Natural killer cell (primary cell): Measurements from ENCODE around the gene DEK. TPM values are rescaled to one million over a fixed set of nuclear protein-coding genes. Genes with fewer than 3 reads are reported as not detected.
"Not testable (repeated sequence)": the region's sequence is repeated elsewhere in the genome, so short reads cannot be mapped to it uniquely, and the experiment has no call there.

ENCODE experiments used
- ATAC-seq, 3 donors: fragments of 150-1000 bp in 2 of 3; fragments of 200-7000 bp in 1 of 3; cut with Tn5 transposase; 1 replicate in 1 of 3; 2 replicates in 2 of 3; pipeline ENCODE4 v1.10.0; 2021; ENCODE audit warnings: mild to moderate bottlenecking in 2 of 3, moderate library complexity in 2 of 3
- DNase-seq, 2 donors: peaks; one replicate each; pipeline versions ENCODE4 v3.0.0 to v3.0.0-alpha.2; 2013 to 2021; ENCODE audit warnings: mixed read lengths in 1 of 2
- H3K27ac ChIP-seq: one replicate; pipeline ENCODE4 v1.5.1; 2013; ENCODE audit warnings: mild to moderate bottlenecking, low read length
- H3K27me3 ChIP-seq: one replicate; pipeline ENCODE4 v1.6.1; 2013; ENCODE audit warnings: low read length; ENCODE audit not compliant: control insufficient read depth, insufficient read depth
- H3K36me3 ChIP-seq: one replicate; pipeline ENCODE4 v1.6.1; 2013; ENCODE audit warnings: low read length; ENCODE audit not compliant: control insufficient read depth, insufficient read depth
- H3K4me1 ChIP-seq: one replicate; pipeline ENCODE4 v1.6.1; 2013; ENCODE audit warnings: low read length; ENCODE audit not compliant: control insufficient read depth, insufficient read depth
- H3K4me3 ChIP-seq: one replicate; pipeline ENCODE4 v1.5.1; 2013; ENCODE audit warnings: low read length
- H3K9me3 ChIP-seq: one replicate; pipeline ENCODE4 v1.6.1; 2013; ENCODE audit warnings: low read length; ENCODE audit not compliant: control insufficient read depth, insufficient read depth
- H3K27ac Mint-ChIP-seq, 2 donors: one replicate each; pipeline ENCODE4 v1.8.0; 2022; ENCODE audit warnings: mild to moderate bottlenecking in 2 of 2, mixed read lengths in 2 of 2, moderate library complexity in 1 of 2
- H3K27me3 Mint-ChIP-seq, 2 donors: one replicate each; pipeline ENCODE4 v1.8.0; 2022; ENCODE audit warnings: low read depth in 2 of 2, mixed read lengths in 2 of 2
- H3K36me3 Mint-ChIP-seq: one replicate; pipeline ENCODE4 v1.8.0; 2022; ENCODE audit warnings: mixed read lengths
- H3K4me1 Mint-ChIP-seq, 2 donors: one replicate each; pipeline ENCODE4 v1.8.0; 2022; ENCODE audit warnings: mixed read lengths in 2 of 2
- H3K4me3 Mint-ChIP-seq: one replicate; pipeline ENCODE4 v1.8.0; 2022; ENCODE audit warnings: mild to moderate bottlenecking, moderate library complexity, mixed read lengths
- H3K9me3 Mint-ChIP-seq, 2 donors: one replicate each; pipeline ENCODE4 v1.8.0; 2022; ENCODE audit warnings: mixed read lengths in 2 of 2
- CTCF ChIP-seq: fragments of 200-600 bp; IDR thresholded peaks from one replicate; pipeline ENCODE4 v1.8.0; 2022; ENCODE audit warnings: antibody characterized with exemption
- WGBS: methylation state at CpG from one replicate; pipeline ENCODE4 v1.1.7; 2013; ENCODE audit warnings: missing lambda C conversion rate; ENCODE audit not compliant: insufficient coverage; 5-methylcytosine and 5-hydroxymethylcytosine counted together
- intact Hi-C: fragments of 100-400 bp; cut with micrococcal nuclease; formaldehyde crosslinking; loops from one replicate; pipeline ENCODE4 v1.14.2; 2022
- total RNA-seq, 4 donors: library from RNA; stranded (reverse); fragments of 120-200 nt in 1 of 4; gene quantifications; one replicate each; pipeline versions ENCODE4 v1.2.3 to v1.2.4, GENCODE V29; 2013 to 2022

The DEK gene, protein sequence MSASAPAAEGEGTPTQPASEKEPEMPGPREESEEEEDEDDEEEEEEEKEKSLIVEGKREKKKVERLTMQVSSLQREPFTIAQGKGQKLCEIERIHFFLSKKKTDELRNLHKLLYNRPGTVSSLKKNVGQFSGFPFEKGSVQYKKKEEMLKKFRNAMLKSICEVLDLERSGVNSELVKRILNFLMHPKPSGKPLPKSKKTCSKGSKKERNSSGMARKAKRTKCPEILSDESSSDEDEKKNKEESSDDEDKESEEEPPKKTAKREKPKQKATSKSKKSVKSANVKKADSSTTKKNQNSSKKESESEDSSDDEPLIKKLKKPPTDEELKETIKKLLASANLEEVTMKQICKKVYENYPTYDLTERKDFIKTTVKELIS
- 10 to 100 TPM; 79.5 to 89.7 (median 80.9) TPM for total RNA-seq
- total RNA-seq (2013), result 157 TPM

GRCh38 chr6:18264219-18264922 is at the start of gene DEK:
DEK (minus strand) TSS chr6:18264530; CDS start chr6:18263987, 543 bp downstream.
- peak; percentile 66 to 83 (median 73) for ATAC-seq
- H3K27ac Mint-ChIP-seq, result peak within 1 kb of the TSS; percentile 91 to 94

GRCh38 chr6:18312368-18312767 is 48.0 kb upstream of the DEK start:
- no peak for TF ChIP-seq CTCF
- Histone ChIP-seq H3K4me3 (no peak overlapping the region), H3K4me1 (no peaks in the 10 kb centered on the region), H3K27me3 (no peaks in the 10 kb centered on the region), H3K9me3 (no peaks in the 10 kb centered on the region), H3K27ac (no peak overlapping the region), H3K36me3 (no peaks in the 10 kb centered on the region)
- Mint-ChIP-seq H3K36me3 (no peaks in the 10 kb centered on the region), H3K27me3 (peaks cover 2 to 8% of the 10 kb centered on the region in 2 donors), H3K27ac (no peak overlapping the region), H3K4me1 (no peaks in the 10 kb centered on the region), H3K9me3 (no peaks in the 10 kb centered on the region), H3K4me3 (no peak overlapping the region)
- ATAC-seq (no peak), DNase-seq (no peak)
- intact Hi-C loops, result no loop called here

More at GRCh38 chr6:18264219-18264922, at the start of gene DEK:
- Histone ChIP-seq H3K27me3 (no peaks in the 10 kb centered on the region), H3K27ac (peak within 1 kb of the TSS; percentile 81), H3K4me3 (peak within 1 kb of the TSS; percentile 84), H3K9me3 (no peaks in the 10 kb centered on the region), H3K36me3 (no peaks in the 10 kb centered on the region), H3K4me1 (peaks cover 31% of the 10 kb centered on the region)
- Mint-ChIP-seq H3K36me3 (no peaks in the 10 kb centered on the region), H3K4me3 (peak within 1 kb of the TSS; percentile 97), H3K27me3 (no peaks in the 10 kb centered on the region), H3K9me3 (no peaks in the 10 kb centered on the region), H3K4me1 (peaks cover 54 to 56% of the 10 kb centered on the region in 2 donors)
- intact Hi-C loops, result loop anchor here (1.0 to 2.0 kb wide), 2 partner anchors 109 to 558 kb away; partner anchors contain the start of genes KDM1B, NUP153 and TPMT
- TF ChIP-seq CTCF, result peak; percentile 41
- peak; percentile 73 to 88 for DNase-seq
- under 1% methylated on average over 113 of the region's 113 CpGs for WGBS

DNA sequence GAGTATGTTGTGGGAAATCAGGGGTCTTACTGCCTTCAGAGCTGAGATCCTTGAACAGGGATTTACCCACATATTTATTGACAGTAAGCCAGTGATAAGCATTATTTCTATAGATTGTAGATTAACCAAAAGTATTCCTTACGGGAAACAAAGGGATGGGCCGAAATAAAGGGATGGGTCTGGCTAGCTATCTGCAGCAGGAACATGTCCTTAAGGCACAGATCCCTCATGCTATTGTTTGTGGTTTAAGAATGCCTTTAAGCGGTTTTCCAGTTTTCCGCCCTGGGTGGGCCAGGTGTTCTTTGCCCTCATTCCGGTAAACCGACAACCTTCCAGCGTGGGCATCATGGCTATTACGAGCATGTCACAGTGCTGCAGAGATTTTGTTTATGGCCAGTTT is 45.7 kb upstream of the DEK start:
- intact Hi-C loops, DNase-seq, H3K4me3 Mint-ChIP-seq, H3K9me3 ChIP-seq, H3K27ac ChIP-seq, H3K27me3 ChIP-seq, H3K4me1 Mint-ChIP-seq, H3K4me3 ChIP-seq, H3K36me3 ChIP-seq, H3K27me3 Mint-ChIP-seq, H3K9me3 Mint-ChIP-seq, H3K27ac Mint-ChIP-seq, H3K36me3 Mint-ChIP-seq, ATAC-seq, H3K4me1 ChIP-seq: not testable (repeated sequence)
- WGBS, result 70% methylated on average over 8 of the region's 8 CpGs

GRCh38 chr6:18309046-18309445 is 44.7 kb upstream of the DEK start:
- no peaks in the 10 kb centered on the region for H3K27me3 ChIP-seq
- H3K36me3 ChIP-seq, result no peaks in the 10 kb centered on the region
- Mint-ChIP-seq H3K4me1 (no peaks in the 10 kb centered on the region), H3K36me3 (no peaks in the 10 kb centered on the region), H3K27ac (no peak overlapping the region), H3K4me3 (no peak overlapping the region), H3K9me3 (no peaks in the 10 kb centered on the region), H3K27me3 (peaks cover 1 to 8% of the 10 kb centered on the region in 2 donors)
- ATAC-seq (no peak), DNase-seq (no peak)
- H3K4me3 ChIP-seq, result no peak overlapping the region
- TF ChIP-seq CTCF, result no peak
- no peaks in the 10 kb centered on the region for H3K4me1 ChIP-seq
- H3K27ac ChIP-seq, result no peak overlapping the region
- 98% methylated on average over 3 of the region's 5 CpGs for WGBS
- no peaks in the 10 kb centered on the region for H3K9me3 ChIP-seq
- intact Hi-C loops, result no loop called here
